SKM-1 treated with dmso at 0.1 percent for 144 hours (cell line): ENCODE measurements around the gene ASIC1.
A peak's percentile ranks its signal among the peaks of the same experiment; 100 is the strongest.

Experiments
- DNase-seq: peaks from one replicate; lab custom pipeline; 2025; ENCODE audit not compliant: unreplicated experiment; lab: John Stamatoyannopoulos, UW

The ASIC1 gene

GRCh38 chr12:50060120-50060468, 2.7 kb downstream of the ASIC1 start:
- DNase-seq = no peak

- no peak for DNase-seq
Observed at GRCh38 chr12:50061171-50061570, 3.8 kb downstream of the ASIC1 start.

- no peak for DNase-seq
Observed at GRCh38 chr12:50061946-50062686, 4.7 kb downstream of the ASIC1 start.

- no peak for DNase-seq
Observed at GRCh38 chr12:50062728-50063460, 5.5 kb downstream of the ASIC1 start.

- no peak for DNase-seq
Observed at GRCh38 chr12:50065726-50066310, 8.4 kb downstream of the ASIC1 start.

- DNase-seq = no peak
Observed at GRCh38 chr12:50066402-50066801, 9.0 kb downstream of the ASIC1 start.

GRCh38 chr12:50069069-50069468, 11.7 kb downstream of the ASIC1 start:
- DNase-seq = no peak

GRCh38 chr12:50069539-50069938, 12.1 kb downstream of the ASIC1 start:
- no peak for DNase-seq

GRCh38 chr12:50070314-50071060, 13.1 kb downstream of the ASIC1 start:
- DNase-seq = peak; percentile 60

GRCh38 chr12:50072198-50072907, 15.0 kb downstream of the ASIC1 start:
- no peak for DNase-seq

- DNase-seq = no peak
Observed at GRCh38 chr12:50073206-50073605, 15.8 kb downstream of the ASIC1 start.

GRCh38 chr12:50073712-50074111, 16.3 kb downstream of the ASIC1 start:
- DNase-seq = no peak

GRCh38 chr12:50074936-50075807, 17.8 kb downstream of the ASIC1 start:
- DNase-seq = peak; percentile 54

GRCh38 chr12:50075808-50076170, 18.4 kb downstream of the ASIC1 start:
- no peak for DNase-seq

- DNase-seq = no peak
Observed at GRCh38 chr12:50077099-50077498, 19.7 kb downstream of the ASIC1 start.

GRCh38 chr12:50078281-50078680, 20.9 kb downstream of the ASIC1 start:
- DNase-seq = no peak

- DNase-seq = no peak
Observed at GRCh38 chr12:50079771-50080170, 22.4 kb downstream of the ASIC1 start.

- DNase-seq = no peak
Observed at GRCh38 chr12:50081096-50081808, 23.9 kb downstream of the ASIC1 start.

GRCh38 chr12:50082644-50083043, 25.2 kb downstream of the ASIC1 start:
- DNase-seq = no peak
